Measurements from ENCODE around the gene TRAPPC2L.

Gene TRAPPC2L

DNA sequence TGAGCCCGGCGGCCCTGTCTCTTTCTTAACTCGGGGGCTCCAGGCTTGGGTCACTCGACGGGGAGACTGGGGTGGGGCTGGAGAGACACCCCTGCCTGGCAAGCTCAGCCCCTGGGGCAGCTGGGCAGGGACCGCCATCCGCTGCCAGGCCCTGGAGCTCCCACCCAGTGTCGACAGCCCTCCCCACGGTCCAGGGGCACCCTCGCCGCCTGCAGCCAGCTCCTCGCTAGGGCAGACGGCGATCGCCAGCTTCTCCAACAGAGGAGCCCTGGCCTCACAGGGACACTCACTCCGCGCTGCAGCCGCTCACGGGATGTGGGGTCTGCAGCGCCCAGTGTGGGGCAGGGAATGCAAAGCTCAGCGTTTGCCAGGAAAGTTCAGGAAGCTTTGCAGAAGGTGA, 29.2 kb upstream of the TRAPPC2L start:
- Histone ChIP-seq H2BK5ac (ENCODE audit: low read depth, low read length, poor library complexity) (no peak overlapping the region), H3K4me1 (ENCODE audit: control insufficient read depth in 1 of 2, insufficient read depth in 2 of 2, low read length in 2 of 2) (no peaks in the 10 kb centered on the region), H4K8ac (ENCODE audit: low read depth, low read length) (no peak overlapping the region), H2BK120ac (ENCODE audit: insufficient read depth, low read length, poor library complexity) (no peak overlapping the region), H3K18ac (ENCODE audit: low read length) (no peak overlapping the region), H3K4me2 (ENCODE audit: low read length) (no peak overlapping the region), H3K36me3 (ENCODE audit: control insufficient read depth in 1 of 2, insufficient read depth in 2 of 2, low read length in 2 of 2) (peaks cover 26 to 28% of the 10 kb centered on the region in 2 experiments), H3K9ac (ENCODE audit: low read length) (no peak overlapping the region), H3K79me2 (ENCODE audit: control insufficient read depth, insufficient read depth, low read length, poor library complexity) (no peaks in the 10 kb centered on the region), H2BK12ac (ENCODE audit: low read length) (no peak overlapping the region), H3K9me3 (ENCODE audit: insufficient read depth, low read depth, low read length) (peaks cover 2% of the 10 kb centered on the region), H2AFZ (ENCODE audit: insufficient read depth, low read length, poor library complexity) (no peak overlapping the region), H4K12ac (ENCODE audit: low read depth, low read length) (no peak overlapping the region), H2AK5ac (ENCODE audit: low read length) (no peak overlapping the region), H4K91ac (ENCODE audit: low read depth, low read length) (no peak overlapping the region), H3K4me3 (ENCODE audit: low read depth, low read length) (no peak overlapping the region), H3K27me3 (ENCODE audit: insufficient read depth, low read length) (no peaks in the 10 kb centered on the region), H3K14ac (ENCODE audit: low read length) (no peak overlapping the region), H3K27ac (ENCODE audit: low read depth, low read length) (no peak overlapping the region), H3K79me1 (ENCODE audit: low read length) (no peaks in the 10 kb centered on the region), H3K23ac (ENCODE audit: low read length) (no peak overlapping the region), H3K4ac (ENCODE audit: low read depth, low read length) (no peak overlapping the region)
- no CpG with 5 or more reads among the region's 21 CpGs for WGBS (ENCODE audit: extremely low coverage, insufficient coverage, insufficient read length)
- DNase-seq, result no peak

DNA sequence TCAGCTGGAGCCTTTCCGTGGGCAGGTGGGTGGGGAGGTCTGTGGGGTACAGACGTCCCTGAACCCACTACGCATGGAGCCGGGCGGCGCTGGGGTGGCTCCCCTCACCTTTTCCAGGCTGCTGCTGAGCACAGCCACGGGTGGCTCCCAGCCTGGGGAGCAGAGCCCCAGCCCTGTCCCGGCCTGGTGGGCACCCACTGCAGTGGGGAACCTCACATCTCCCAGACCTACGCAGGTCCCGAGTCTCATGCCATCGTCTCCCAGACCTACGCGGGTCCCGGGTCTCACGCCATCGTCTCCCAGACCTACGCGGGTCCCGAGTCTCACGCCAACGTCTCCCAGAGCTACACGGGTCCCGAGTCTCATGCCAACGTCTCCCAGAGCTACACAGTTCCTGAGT, 28.2 kb upstream of the TRAPPC2L start:
- no peak overlapping the region for H4K12ac ChIP-seq (ENCODE audit: low read depth, low read length)
- H3K4me1 ChIP-seq (ENCODE audit: control insufficient read depth in 1 of 2, insufficient read depth in 2 of 2, low read length in 2 of 2), result no peaks in the 10 kb centered on the region
- H3K23ac ChIP-seq (ENCODE audit: low read length), result no peak overlapping the region
- H3K14ac ChIP-seq (ENCODE audit: low read length), result no peak overlapping the region
- H3K36me3 ChIP-seq (ENCODE audit: control insufficient read depth in 1 of 2, insufficient read depth in 2 of 2, low read length in 2 of 2), result peaks cover 21 to 25% of the 10 kb centered on the region in 2 experiments
- no peaks in the 10 kb centered on the region for H3K27me3 ChIP-seq (ENCODE audit: insufficient read depth, low read length)
- no peak overlapping the region for H4K91ac ChIP-seq (ENCODE audit: low read depth, low read length)
- H3K27ac ChIP-seq (ENCODE audit: low read depth, low read length), result no peak overlapping the region
- no peak overlapping the region for H2AK5ac ChIP-seq (ENCODE audit: low read length)
- no peak overlapping the region for H2BK120ac ChIP-seq (ENCODE audit: insufficient read depth, low read length, poor library complexity)
- peaks cover 2% of the 10 kb centered on the region for H3K9me3 ChIP-seq (ENCODE audit: insufficient read depth, low read depth, low read length)
- no peak overlapping the region for H2AFZ ChIP-seq (ENCODE audit: insufficient read depth, low read length, poor library complexity)
- no peak overlapping the region for H4K8ac ChIP-seq (ENCODE audit: low read depth, low read length)
- no CpG with 5 or more reads among the region's 24 CpGs for WGBS (ENCODE audit: extremely low coverage, insufficient coverage, insufficient read length)
- no peak overlapping the region for H3K4ac ChIP-seq (ENCODE audit: low read depth, low read length)
- H3K18ac ChIP-seq (ENCODE audit: low read length), result no peak overlapping the region
- H3K4me2 ChIP-seq (ENCODE audit: low read length), result no peak overlapping the region
- no peaks in the 10 kb centered on the region for H3K79me1 ChIP-seq (ENCODE audit: low read length)
- no peak overlapping the region for H2BK12ac ChIP-seq (ENCODE audit: low read length)
- no peaks in the 10 kb centered on the region for H3K79me2 ChIP-seq (ENCODE audit: control insufficient read depth, insufficient read depth, low read length, poor library complexity)
- no peak for DNase-seq
- no peak overlapping the region for H3K4me3 ChIP-seq (ENCODE audit: low read depth, low read length)
- no peak overlapping the region for H2BK5ac ChIP-seq (ENCODE audit: low read depth, low read length, poor library complexity)
- no peak overlapping the region for H3K9ac ChIP-seq (ENCODE audit: low read length)

DNA sequence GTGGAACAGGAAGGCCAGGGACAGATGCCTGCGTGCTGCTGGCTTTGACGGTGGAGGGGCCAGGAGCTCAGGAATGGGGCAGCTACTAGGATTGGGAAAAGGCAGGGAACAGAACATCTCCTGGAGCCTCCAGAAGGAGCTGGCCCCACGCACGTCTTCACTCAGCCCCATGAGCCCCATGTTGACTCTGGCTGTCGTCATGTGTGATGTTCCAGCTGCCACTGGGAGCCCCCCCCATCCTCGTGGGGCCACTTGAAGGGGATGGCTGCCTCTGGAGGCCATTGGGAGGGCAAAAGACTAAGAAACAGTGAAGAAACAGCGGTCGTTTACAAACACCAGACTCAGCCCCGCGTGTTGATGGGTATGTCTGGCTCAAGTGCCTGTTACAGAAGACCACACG, 26.7 kb upstream of the TRAPPC2L start:
- Histone ChIP-seq H3K9me3 (ENCODE audit: insufficient read depth, low read depth, low read length) (no peaks in the 10 kb centered on the region), H4K8ac (ENCODE audit: low read depth, low read length) (no peak overlapping the region), H3K4me1 (ENCODE audit: control insufficient read depth in 1 of 2, insufficient read depth in 2 of 2, low read length in 2 of 2) (no peaks in the 10 kb centered on the region), H2BK120ac (ENCODE audit: insufficient read depth, low read length, poor library complexity) (no peak overlapping the region), H3K23ac (ENCODE audit: low read length) (no peak overlapping the region), H4K12ac (ENCODE audit: low read depth, low read length) (no peak overlapping the region), H2AK5ac (ENCODE audit: low read length) (no peak overlapping the region), H3K14ac (ENCODE audit: low read length) (no peak overlapping the region), H3K4ac (ENCODE audit: low read depth, low read length) (no peak overlapping the region), H3K79me2 (ENCODE audit: control insufficient read depth, insufficient read depth, low read length, poor library complexity) (no peaks in the 10 kb centered on the region), H2BK12ac (ENCODE audit: low read length) (no peak overlapping the region), H3K27me3 (ENCODE audit: insufficient read depth, low read length) (no peaks in the 10 kb centered on the region), H3K79me1 (ENCODE audit: low read length) (no peaks in the 10 kb centered on the region), H3K4me3 (ENCODE audit: low read depth, low read length) (no peak overlapping the region), H2BK5ac (ENCODE audit: low read depth, low read length, poor library complexity) (no peak overlapping the region), H2AFZ (ENCODE audit: insufficient read depth, low read length, poor library complexity) (no peak overlapping the region), H3K9ac (ENCODE audit: low read length) (no peak overlapping the region), H3K18ac (ENCODE audit: low read length) (no peak overlapping the region), H4K91ac (ENCODE audit: low read depth, low read length) (no peak overlapping the region), H3K36me3 (ENCODE audit: control insufficient read depth in 1 of 2, insufficient read depth in 2 of 2, low read length in 2 of 2) (peaks cover 17 to 20% of the 10 kb centered on the region in 2 experiments), H3K4me2 (ENCODE audit: low read length) (no peak overlapping the region), H3K27ac (ENCODE audit: low read depth, low read length) (no peak overlapping the region)
- no peak for DNase-seq
- WGBS (ENCODE audit: extremely low coverage, insufficient coverage, insufficient read length), result no CpG with 5 or more reads among the region's 11 CpGs

- no peak overlapping the region for H3K9ac ChIP-seq (ENCODE audit: low read length)
- no peak overlapping the region for H2AFZ ChIP-seq (ENCODE audit: insufficient read depth, low read length, poor library complexity)
- H3K4me1 ChIP-seq (ENCODE audit: control insufficient read depth in 1 of 2, insufficient read depth in 2 of 2, low read length in 2 of 2), result no peaks in the 10 kb centered on the region
- no peak for DNase-seq
- no peak overlapping the region for H2BK5ac ChIP-seq (ENCODE audit: low read depth, low read length, poor library complexity)
- H3K27me3 ChIP-seq (ENCODE audit: insufficient read depth, low read length), result no peaks in the 10 kb centered on the region
- no peak overlapping the region for H3K23ac ChIP-seq (ENCODE audit: low read length)
- no peaks in the 10 kb centered on the region for H3K79me1 ChIP-seq (ENCODE audit: low read length)
- H3K36me3 ChIP-seq (ENCODE audit: control insufficient read depth in 1 of 2, insufficient read depth in 2 of 2, low read length in 2 of 2), result peaks cover 17 to 23% of the 10 kb centered on the region in 2 experiments
- H4K91ac ChIP-seq (ENCODE audit: low read depth, low read length), result no peak overlapping the region
- H3K18ac ChIP-seq (ENCODE audit: low read length), result no peak overlapping the region
- H3K27ac ChIP-seq (ENCODE audit: low read depth, low read length), result no peak overlapping the region
- no CpG with 5 or more reads among the region's 14 CpGs for WGBS (ENCODE audit: extremely low coverage, insufficient coverage, insufficient read length)
- no peak overlapping the region for H3K4me3 ChIP-seq (ENCODE audit: low read depth, low read length)
- H2AK5ac ChIP-seq (ENCODE audit: low read length), result no peak overlapping the region
- no peak overlapping the region for H3K4me2 ChIP-seq (ENCODE audit: low read length)
- no peaks in the 10 kb centered on the region for H3K79me2 ChIP-seq (ENCODE audit: control insufficient read depth, insufficient read depth, low read length, poor library complexity)
- no peak overlapping the region for H4K8ac ChIP-seq (ENCODE audit: low read depth, low read length)
- no peak overlapping the region for H3K14ac ChIP-seq (ENCODE audit: low read length)
- no peak overlapping the region for H4K12ac ChIP-seq (ENCODE audit: low read depth, low read length)
- no peak overlapping the region for H2BK120ac ChIP-seq (ENCODE audit: insufficient read depth, low read length, poor library complexity)
- no peak overlapping the region for H3K4ac ChIP-seq (ENCODE audit: low read depth, low read length)
- H2BK12ac ChIP-seq (ENCODE audit: low read length), result no peak overlapping the region
- no peaks in the 10 kb centered on the region for H3K9me3 ChIP-seq (ENCODE audit: insufficient read depth, low read depth, low read length)
Measured at GRCh38 chr16:88830783-88831182, 26.1 kb upstream of the TRAPPC2L start.
